CD4-positive, CD25-positive, alpha-beta regulatory T cell (primary cell): ENCODE data around the gene TBX4. TPM values are rescaled to one million over a fixed set of nuclear protein-coding genes. Genes with fewer than 3 reads are reported as not detected.
"Not testable (repeated sequence)": the region's sequence is repeated elsewhere in the genome, so short reads cannot be mapped to it uniquely, and the experiment has no call there.

Source experiments
- ATAC-seq, 2 donors: fragments of 150-1000 bp; cut with Tn5 transposase; one replicate each; pipeline ENCODE4 v1.10.0; 2021; ENCODE audit warnings: low read depth in 2 of 2, moderate number of reproducible peaks in 2 of 2, moderate library complexity in 1 of 2
- DNase-seq, 3 donors: peaks; one replicate each; pipeline versions ENCODE4 v3.0.0 to v3.0.0-alpha.2; 2012 to 2022; ENCODE audit warnings: mixed read lengths in 1 of 3
- H3K27ac ChIP-seq: one replicate; pipeline ENCODE4 v1.7.0; 2013; ENCODE audit warnings: mild to moderate bottlenecking, low read length; ENCODE audit not compliant: insufficient read depth, poor library complexity, severe bottlenecking
- H3K27me3 ChIP-seq: one replicate; pipeline ENCODE4 v1.7.0; 2013; ENCODE audit warnings: low read length; ENCODE audit not compliant: control insufficient read depth, insufficient read depth
- H3K36me3 ChIP-seq: one replicate; pipeline ENCODE4 v1.7.0; 2013; ENCODE audit warnings: mild to moderate bottlenecking, low read length, moderate library complexity; ENCODE audit not compliant: control insufficient read depth, insufficient read depth
- H3K4me1 ChIP-seq: 2 replicates; pipeline ENCODE4 v1.7.0; 2013; ENCODE audit warnings: mild to moderate bottlenecking, low read length; ENCODE audit not compliant: insufficient read depth, control insufficient read depth, poor library complexity, severe bottlenecking
- H3K4me3 ChIP-seq: one replicate; pipeline ENCODE4 v1.7.0; 2013; ENCODE audit warnings: low read depth, mild to moderate bottlenecking, low read length, moderate library complexity
- H3K9me3 ChIP-seq, 2 experiments: 1 replicate in 1 of 2; 2 replicates in 1 of 2; pipeline ENCODE4 v1.7.0; 2013; ENCODE audit warnings: low read length in 2 of 2, mild to moderate bottlenecking in 1 of 2, moderate library complexity in 1 of 2; ENCODE audit not compliant: control insufficient read depth in 2 of 2
- H3K27ac Mint-ChIP-seq, 3 donors: one replicate each; pipeline ENCODE4 v1.8.0; 2020 to 2022; ENCODE audit warnings: mild to moderate bottlenecking in 3 of 3, mixed read lengths in 3 of 3, moderate library complexity in 2 of 3
- H3K27me3 Mint-ChIP-seq: one replicate; pipeline ENCODE4 v1.8.0; 2022; ENCODE audit warnings: mild to moderate bottlenecking, mixed read lengths
- H3K36me3 Mint-ChIP-seq: one replicate; pipeline ENCODE4 v1.8.0; 2020; ENCODE audit warnings: mixed read lengths
- H3K4me1 Mint-ChIP-seq, 4 donors: one replicate each; pipeline ENCODE4 v1.8.0; 2020 to 2022; ENCODE audit warnings: mixed read lengths in 4 of 4, mild to moderate bottlenecking in 1 of 4
- H3K4me3 Mint-ChIP-seq, 4 donors: one replicate each; pipeline ENCODE4 v1.8.0; 2020 to 2022; ENCODE audit warnings: mild to moderate bottlenecking in 4 of 4, mixed read lengths in 4 of 4, moderate library complexity in 3 of 4
- H3K9me3 Mint-ChIP-seq, 7 donors: one replicate each; pipeline ENCODE4 v1.8.0; 2020 to 2022; ENCODE audit warnings: mixed read lengths in 7 of 7, mild to moderate bottlenecking in 3 of 7, moderate library complexity in 2 of 7
- polyA plus RNA-seq, 4 donors: library from polyadenylated mRNA; unstranded; fragments of 300-500 nt; fragmentation: Illumina TruSeq; gene quantifications; one replicate each; pipeline ENCODE4 v1.2.3, GENCODE V29; 2021
- total RNA-seq: library from RNA; stranded (reverse); gene quantifications from one replicate; pipeline ENCODE4 v1.2.3, GENCODE V29; 2022

The TBX4 gene
- total and polyA plus RNA-seq, 5 donors from 2014 or later = not detected

GRCh38 chr17:61442136-61442775 lies 10.0 kb upstream of the TBX4 start:
- Histone ChIP-seq H3K36me3 (no peaks in the 10 kb centered on the region), H3K27me3 (peaks cover 13% of the 10 kb centered on the region), H3K4me3 (no peak overlapping the region), H3K27ac (no peak overlapping the region), H3K9me3 (peaks cover 9 to 10% of the 10 kb centered on the region in 2 experiments), H3K4me1 (no peaks in the 10 kb centered on the region)
- DNase-seq (no peak), ATAC-seq (no peak)
- no peaks in the 10 kb centered on the region for H3K4me1 Mint-ChIP-seq
- H3K4me3 Mint-ChIP-seq = no peak overlapping the region
- no peak overlapping the region for H3K27ac Mint-ChIP-seq
- H3K27me3 Mint-ChIP-seq = peaks cover 37% of the 10 kb centered on the region
- H3K9me3 Mint-ChIP-seq = peaks cover 2 to 12% (median 4%) of the 10 kb centered on the region in 7 donors
- peaks cover under 1% of the 10 kb centered on the region for H3K36me3 Mint-ChIP-seq

- Mint-ChIP-seq H3K36me3 (no peaks in the 10 kb centered on the region), H3K4me1 (no peaks in the 10 kb centered on the region), H3K27me3 (peaks cover 40% of the 10 kb centered on the region), H3K9me3 (peaks cover 0 to 4% (median 2%) of the 10 kb centered on the region in 7 donors), H3K4me3 (no peak overlapping the region), H3K27ac (no peak overlapping the region)
- no peaks in the 10 kb centered on the region for H3K36me3 ChIP-seq
- H3K4me3 ChIP-seq = no peak overlapping the region
- no peak overlapping the region for H3K27ac ChIP-seq
- peaks cover 2 to 3% of the 10 kb centered on the region in 2 experiments for H3K9me3 ChIP-seq
- ATAC-seq (no peak), DNase-seq (no peak)
- peaks cover 15% of the 10 kb centered on the region for H3K27me3 ChIP-seq
- no peaks in the 10 kb centered on the region for H3K4me1 ChIP-seq
Measured at GRCh38 chr17:61442878-61443474, 9.2 kb upstream of the TBX4 start.

- ATAC-seq = no peak
Measured at GRCh38 chr17:61443475-61443882, 8.7 kb upstream of the TBX4 start.

GRCh38 chr17:61444075-61444474 lies 8.1 kb upstream of the TBX4 start:
- H3K27me3 Mint-ChIP-seq = peaks cover 44% of the 10 kb centered on the region
- ATAC-seq = no peak
- H3K27me3 ChIP-seq = peaks cover 17% of the 10 kb centered on the region

More at GRCh38 chr17:61443475-61443882, 8.7 kb upstream of the TBX4 start:
- Mint-ChIP-seq H3K4me3 (no peak overlapping the region), H3K27me3 (peaks cover 45% of the 10 kb centered on the region), H3K36me3 (no peaks in the 10 kb centered on the region), H3K4me1 (no peaks in the 10 kb centered on the region), H3K9me3 (peaks cover 0 to 3% (median 2%) of the 10 kb centered on the region in 7 donors), H3K27ac (no peak overlapping the region)
- Histone ChIP-seq H3K36me3 (no peaks in the 10 kb centered on the region), H3K4me3 (no peak overlapping the region), H3K27me3 (peaks cover 14% of the 10 kb centered on the region), H3K27ac (no peak overlapping the region), H3K9me3 (no peaks in the 10 kb centered on the region), H3K4me1 (no peaks in the 10 kb centered on the region)
- no peak for DNase-seq

GRCh38 chr17:61444831-61445230 lies 7.4 kb upstream of the TBX4 start:
- no peak for ATAC-seq
- no peak overlapping the region for H3K27ac ChIP-seq
- Mint-ChIP-seq H3K27me3 (peaks cover 49% of the 10 kb centered on the region), H3K4me1 (no peaks in the 10 kb centered on the region), H3K4me3 (no peak overlapping the region), H3K36me3 (no peaks in the 10 kb centered on the region), H3K27ac (no peak overlapping the region), H3K9me3 (peaks cover 0 to 2% (median 0%) of the 10 kb centered on the region in 7 donors)
- no peak for DNase-seq
- peaks cover 19% of the 10 kb centered on the region for H3K27me3 ChIP-seq
- H3K9me3 ChIP-seq = no peaks in the 10 kb centered on the region
- H3K36me3 ChIP-seq = no peaks in the 10 kb centered on the region
- H3K4me1 ChIP-seq = no peaks in the 10 kb centered on the region
- H3K4me3 ChIP-seq = no peak overlapping the region

More at GRCh38 chr17:61444075-61444474, 8.1 kb upstream of the TBX4 start:
- no peak overlapping the region for H3K27ac Mint-ChIP-seq
- H3K36me3 Mint-ChIP-seq = no peaks in the 10 kb centered on the region
- Histone ChIP-seq H3K36me3 (no peaks in the 10 kb centered on the region), H3K27ac (no peak overlapping the region), H3K4me3 (no peak overlapping the region), H3K4me1 (no peaks in the 10 kb centered on the region), H3K9me3 (no peaks in the 10 kb centered on the region)
- DNase-seq = no peak
- no peak overlapping the region for H3K4me3 Mint-ChIP-seq
- H3K9me3 Mint-ChIP-seq = peaks cover 0 to 2% (median 2%) of the 10 kb centered on the region in 7 donors
- no peaks in the 10 kb centered on the region for H3K4me1 Mint-ChIP-seq

GRCh38 chr17:61447358-61447757 lies 4.9 kb upstream of the TBX4 start:
- peaks cover 61% of the 10 kb centered on the region for H3K27me3 Mint-ChIP-seq
- peaks cover 0 to 5% (median 0%) of the 10 kb centered on the region in 4 donors for H3K4me1 Mint-ChIP-seq
- no peak overlapping the region for H3K4me3 Mint-ChIP-seq
- Histone ChIP-seq H3K4me3 (no peak overlapping the region), H3K27me3 (peaks cover 28% of the 10 kb centered on the region), H3K36me3 (no peaks in the 10 kb centered on the region), H3K27ac (no peak overlapping the region), H3K4me1 (peaks cover 12% of the 10 kb centered on the region), H3K9me3 (no peaks in the 10 kb centered on the region)
- no peak for ATAC-seq
- peaks cover 0 to 2% (median 0%) of the 10 kb centered on the region in 7 donors for H3K9me3 Mint-ChIP-seq
- H3K27ac Mint-ChIP-seq = no peak overlapping the region
- H3K36me3 Mint-ChIP-seq = no peaks in the 10 kb centered on the region
- no peak for DNase-seq

GRCh38 chr17:61448042-61448441 lies 4.2 kb upstream of the TBX4 start:
- DNase-seq (no peak), ATAC-seq (no peak)
- no peaks in the 10 kb centered on the region for H3K36me3 Mint-ChIP-seq
- H3K9me3 ChIP-seq = no peaks in the 10 kb centered on the region
- no peak overlapping the region for H3K27ac ChIP-seq
- H3K4me3 ChIP-seq = no peak overlapping the region
- peaks cover 68% of the 10 kb centered on the region for H3K27me3 Mint-ChIP-seq
- H3K27me3 ChIP-seq = peaks cover 31% of the 10 kb centered on the region
- H3K9me3 Mint-ChIP-seq = peaks cover 0 to 2% (median 0%) of the 10 kb centered on the region in 7 donors
- peaks cover 0 to 10% (median 3%) of the 10 kb centered on the region in 4 donors for H3K4me1 Mint-ChIP-seq
- no peak overlapping the region for H3K27ac Mint-ChIP-seq
- H3K36me3 ChIP-seq = no peaks in the 10 kb centered on the region
- no peak overlapping the region for H3K4me3 Mint-ChIP-seq
- H3K4me1 ChIP-seq = peaks cover 12% of the 10 kb centered on the region

GRCh38 chr17:61449140-61449539 lies 3.1 kb upstream of the TBX4 start:
- not testable (repeated sequence) for H3K4me3 Mint-ChIP-seq, H3K9me3 ChIP-seq, H3K36me3 Mint-ChIP-seq, DNase-seq, H3K4me3 ChIP-seq, H3K9me3 Mint-ChIP-seq, ATAC-seq, H3K27ac Mint-ChIP-seq, H3K36me3 ChIP-seq, H3K27ac ChIP-seq
- Mint-ChIP-seq H3K4me1 (peaks cover 6 to 18% (median 12%) of the 10 kb centered on the region in 4 donors), H3K27me3 (peaks cover 76% of the 10 kb centered on the region)
- H3K27me3 ChIP-seq = peaks cover 39% of the 10 kb centered on the region
- peaks cover 13% of the 10 kb centered on the region for H3K4me1 ChIP-seq
